GM12878 (cell line): ENCODE results near the gene TUBB.

Experiments used
- CTCF ChIP-seq, 3 experiments: IDR thresholded peaks in 2 of 3; conservative IDR thresholded peaks in 1 of 3; 2 replicates each; pipeline ENCODE4 v1.5.1; 2011; ENCODE audit warnings: low read depth in 3 of 3, low read length in 3 of 3, mild to moderate bottlenecking in 3 of 3, control low read depth in 2 of 3, moderate library complexity in 2 of 3, inconsistent platforms in 1 of 3, mixed read lengths in 1 of 3; ENCODE audit not compliant: control insufficient read depth in 2 of 3, insufficient read depth in 1 of 3; ENCODE audit errors: extremely low read depth in 1 of 3
- EZH2 ChIP-seq: IDR thresholded peaks from 2 replicates; pipeline ENCODE4 v1.6.1; 2012; ENCODE audit warnings: low read depth, mild to moderate bottlenecking, control low read depth, inconsistent platforms, low read length, borderline replicate concordance; ENCODE audit not compliant: control insufficient read depth
- IRF3 ChIP-seq: fragments of 450-650 bp; IDR thresholded peaks from 2 replicates; pipeline ENCODE4 v1.6.1; 2014; ENCODE audit warnings: mild to moderate bottlenecking
- JUNB ChIP-seq: IDR thresholded peaks from 2 replicates; pipeline ENCODE4 v1.6.1; 2016; ENCODE audit warnings: antibody characterized with exemption, mild to moderate bottlenecking
- TCF7 ChIP-seq: IDR thresholded peaks from 2 replicates; pipeline ENCODE4 v1.6.1; 2014; ENCODE audit warnings: antibody characterized with exemption, borderline replicate concordance
- ZBTB40 ChIP-seq: fragments of 450-650 bp; IDR thresholded peaks from 2 replicates; pipeline ENCODE4 v1.6.1; 2016; ENCODE audit warnings: mild to moderate bottlenecking, moderate library complexity, borderline replicate concordance

GRCh38 chr6:30686009-30686907 is 33.9 kb upstream of the TUBB start, which contains the start of gene PPP1R18:
- no peak for TF ChIP-seq TCF7
- TF ChIP-seq EZH2, result no peak
- no peak for TF ChIP-seq ZBTB40
- no peak for TF ChIP-seq IRF3
- TF ChIP-seq JUNB, result no peak
- no peak for TF ChIP-seq CTCF (IDR thresholded peaks at IDR 0.05 in 2 of 3, conservative IDR thresholded peaks at IDR 0.05 in 1 of 3; ENCODE audit: control insufficient read depth in 2 of 3, extremely low read depth in 1 of 3, insufficient read depth in 1 of 3, low read depth in 3 of 3, low read length in 3 of 3)
